Kasumi-1 (cell line): ENCODE measurements around the gene NF1.
"Not testable (repeated sequence)": the region's sequence is repeated elsewhere in the genome, so short reads cannot be mapped to it uniquely, and the experiment has no call there.

ENCODE experiments used
- DNase-seq, 2 experiments: peaks; one replicate each; lab custom pipeline; 2025; lab: John Stamatoyannopoulos, UW

NF1 gene

DNA sequence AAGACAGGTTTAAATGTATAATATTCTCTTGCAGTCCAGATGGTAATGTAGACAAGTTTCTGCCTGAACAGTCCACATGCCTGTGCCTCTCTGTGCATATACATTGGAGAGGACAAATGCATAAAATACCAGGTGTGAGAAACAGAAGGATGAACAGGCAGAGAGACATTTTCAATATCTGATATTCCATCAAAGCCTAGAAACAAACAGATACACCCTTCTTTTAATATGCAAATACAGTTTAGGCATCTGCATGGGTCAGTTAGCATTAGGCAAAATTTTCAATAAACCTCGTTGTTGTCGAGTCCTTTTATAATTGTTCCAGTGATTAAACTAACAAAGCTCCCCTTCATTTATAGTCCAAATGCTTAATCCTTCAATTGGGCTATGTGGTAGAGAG is 201.4 kb downstream of the NF1 start:
- DNase-seq: no peak

DNA sequence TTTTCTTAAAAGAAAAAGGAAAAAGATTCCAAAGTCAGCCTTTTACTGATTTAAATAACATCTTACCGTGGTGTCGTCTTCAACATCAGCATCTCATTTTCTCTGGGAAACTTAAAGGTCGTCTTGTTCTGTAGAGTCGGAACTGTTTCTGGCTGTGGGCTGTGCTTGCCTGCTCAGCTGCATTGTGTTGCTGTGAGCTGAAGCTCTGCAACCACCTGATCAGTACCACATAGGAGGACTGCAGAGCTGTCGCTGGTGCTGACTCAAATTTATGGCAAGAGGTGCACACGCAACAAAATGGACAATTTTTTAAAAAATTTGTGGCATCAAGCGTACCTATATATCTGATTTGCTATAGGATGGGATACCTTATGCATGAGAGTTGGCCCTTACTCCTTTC is 202.3 kb downstream of the NF1 start, which contains the start of gene OMG:
OMG (minus strand) TSS at position 150 of the 400 bp plus-strand sequence. CDS start 908 bp downstream, outside the sequence.
- no peak for DNase-seq

DNA sequence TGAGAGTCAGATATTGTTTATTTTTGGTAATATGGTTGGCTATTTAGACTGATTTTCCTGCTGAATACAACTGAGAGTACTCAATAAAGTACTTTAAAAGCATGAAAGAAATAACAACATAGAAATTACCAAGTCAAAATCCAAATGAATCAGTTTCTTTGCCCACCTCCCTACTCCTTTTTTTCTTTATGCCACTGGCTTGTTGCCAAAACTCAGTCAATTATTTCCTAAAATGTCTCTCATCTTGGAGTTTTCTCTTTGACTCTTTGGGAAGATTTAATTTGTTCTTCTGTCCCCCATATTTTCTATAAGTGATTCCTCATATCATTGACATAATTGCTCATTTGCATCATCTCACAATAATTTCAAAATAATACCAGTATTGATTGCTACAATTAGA is 204.8 kb downstream of the NF1 start:
- DNase-seq: no peak

DNA sequence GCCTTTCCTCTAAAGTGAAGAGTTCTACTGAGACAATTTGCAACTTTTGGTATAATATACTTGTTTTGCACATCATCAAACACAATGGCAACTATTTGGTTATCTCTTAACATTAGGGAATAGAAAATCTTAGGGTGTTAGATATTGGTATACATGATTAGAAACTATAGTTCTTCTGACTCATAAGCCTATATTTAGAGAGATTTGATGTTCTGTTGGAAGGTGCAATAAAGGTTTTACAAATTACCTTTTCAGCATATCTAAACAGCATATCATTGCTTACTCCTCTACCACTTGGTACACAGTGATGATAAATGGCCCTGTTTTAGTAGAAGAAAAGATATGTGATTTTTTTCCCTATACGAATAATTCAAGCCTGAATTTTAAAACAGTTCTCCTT is 212.9 kb downstream of the NF1 start:
- no peak for DNase-seq

DNA sequence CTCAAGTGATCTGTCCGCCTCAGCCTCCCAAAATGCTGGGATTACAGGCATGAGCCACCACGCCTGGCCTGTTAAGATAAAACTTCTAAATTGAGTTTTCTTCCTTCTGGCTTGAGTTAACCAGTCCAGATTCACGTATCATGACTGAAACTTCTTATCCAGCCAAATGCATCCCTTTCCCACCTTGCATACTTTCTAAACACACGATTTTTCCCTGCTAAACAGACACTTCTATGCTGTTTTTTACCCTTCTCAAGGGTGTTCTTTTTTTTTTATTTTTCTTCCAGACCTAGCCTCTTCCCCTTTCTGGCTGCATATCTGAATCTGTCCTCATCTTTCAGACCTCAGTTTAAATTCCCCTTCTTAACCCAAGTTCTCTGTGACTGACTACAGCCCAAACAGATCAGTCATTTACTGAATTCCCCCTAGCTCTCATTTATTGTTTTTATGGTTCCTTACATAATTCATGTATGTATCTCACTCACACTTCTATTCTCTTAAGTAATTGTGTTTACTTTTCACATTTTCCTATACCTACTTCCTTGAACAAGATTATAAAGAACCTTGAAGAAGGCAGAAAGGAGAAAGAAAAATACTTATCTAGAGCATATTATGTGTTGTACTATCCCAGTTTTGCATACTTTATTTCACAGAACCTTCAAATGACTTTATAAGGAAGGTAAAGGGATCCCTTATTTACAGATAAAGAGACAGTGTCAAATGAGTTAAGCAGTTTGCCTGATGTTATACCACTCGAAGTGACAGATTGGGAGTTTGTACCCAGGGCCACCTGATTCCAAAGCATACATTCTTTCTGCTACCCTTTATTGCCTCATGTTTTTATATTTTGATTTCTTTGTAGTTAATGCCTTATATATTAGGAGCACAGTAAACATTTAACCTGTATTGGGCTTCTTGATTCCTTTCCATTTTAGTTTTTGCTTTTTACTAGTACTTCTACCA is 213.9 kb downstream of the NF1 start:
- DNase-seq: peak; percentile 64 to 70

DNA sequence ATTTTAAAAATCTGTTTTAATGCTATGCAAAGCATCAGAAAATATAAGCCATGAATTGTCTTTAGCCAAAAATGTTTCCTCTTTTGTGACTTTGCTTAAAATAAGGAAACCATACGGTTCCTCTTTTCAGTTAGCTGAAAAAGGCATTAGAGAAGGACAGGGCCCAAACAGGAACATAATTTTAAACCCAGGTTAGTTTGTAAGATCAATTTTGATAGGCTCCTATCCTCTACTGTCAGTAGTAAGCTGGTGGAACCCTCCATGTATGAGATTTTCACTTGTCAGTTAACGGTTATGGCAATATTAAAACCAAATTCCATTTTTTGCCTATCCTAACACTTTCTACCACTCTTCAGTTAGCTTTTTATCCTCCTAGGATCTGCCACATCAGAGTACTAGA is 214.8 kb downstream of the NF1 start:
- peak; percentile 95 to 98 for DNase-seq

DNA sequence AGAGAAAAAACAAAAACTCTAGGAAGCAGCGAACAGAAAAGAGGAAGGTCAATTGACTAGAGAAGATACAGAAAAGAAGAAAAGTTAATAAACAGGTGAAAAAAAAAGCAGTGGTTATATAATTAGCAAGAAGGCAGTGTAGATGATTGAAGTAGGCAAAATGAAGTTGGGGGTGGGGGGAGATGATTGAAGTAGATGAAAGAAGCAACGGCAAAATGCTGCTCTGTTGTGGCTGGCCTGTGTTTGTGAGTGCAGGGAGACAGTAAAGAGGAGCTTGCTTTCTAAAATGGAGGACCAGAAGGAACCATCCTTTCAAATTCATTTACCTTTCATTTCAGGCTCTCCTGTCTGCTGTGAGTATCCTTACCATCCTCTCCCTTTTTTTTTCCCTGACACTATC is 215.5 kb downstream of the NF1 start:
- DNase-seq: peak; percentile 49 to 55

DNA sequence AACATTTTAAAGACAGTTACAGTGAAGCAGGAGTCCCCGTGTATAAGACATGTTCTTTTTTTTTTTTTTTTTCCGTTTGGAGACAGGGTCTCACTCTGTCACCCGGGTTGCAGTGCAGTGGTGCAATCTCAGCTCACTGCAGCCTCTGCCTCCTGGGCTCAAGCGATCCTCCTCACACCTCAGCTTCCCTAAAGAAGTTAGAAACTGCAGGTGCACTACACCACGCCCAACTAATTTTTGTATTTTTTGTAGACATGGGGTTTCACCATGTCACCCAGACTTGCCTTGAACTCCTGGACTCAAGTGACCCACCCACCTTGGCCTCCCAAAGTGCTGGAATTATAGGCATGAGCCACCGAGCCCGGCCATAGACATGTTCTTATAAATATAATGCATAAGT is 216.1 kb downstream of the NF1 start:
- no peak for DNase-seq

DNA sequence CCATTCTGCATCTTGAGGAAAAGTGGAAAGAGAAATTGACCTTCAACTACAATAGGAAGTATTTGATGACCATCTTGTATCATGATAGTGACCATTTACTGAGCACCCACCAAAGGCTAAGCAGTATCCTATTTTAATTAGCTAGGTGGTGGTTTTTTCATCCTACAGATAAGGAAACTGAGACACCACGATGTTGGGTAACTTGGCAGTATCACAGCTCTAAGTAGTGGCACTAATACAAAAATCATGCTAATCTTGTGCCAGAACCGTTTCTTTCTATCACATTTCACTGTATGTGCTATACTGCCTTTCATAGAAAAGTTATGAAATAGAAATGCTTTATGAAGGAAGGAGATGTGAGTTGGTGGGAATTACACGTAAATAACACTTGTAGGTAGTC is 216.7 kb downstream of the NF1 start:
- DNase-seq: no peak

DNA sequence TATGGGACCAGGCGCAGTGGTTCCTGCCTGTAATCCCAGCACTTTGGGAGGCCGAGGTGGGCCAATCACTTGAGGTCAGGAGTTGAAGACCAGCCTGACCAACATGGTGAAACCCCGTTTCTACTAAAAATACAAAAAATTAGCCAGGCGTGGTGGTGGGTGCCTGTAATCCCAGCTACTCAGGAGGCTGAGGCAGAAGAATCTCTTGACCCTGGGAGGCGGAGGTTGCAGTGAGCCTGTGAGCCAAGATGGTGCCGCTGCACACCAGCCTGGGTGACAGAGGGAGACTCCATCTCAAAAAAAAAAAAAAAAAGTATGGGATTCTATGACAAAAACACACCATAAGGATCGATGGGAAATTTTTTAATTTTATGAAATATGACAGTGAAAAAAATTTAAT is 217.4 kb downstream of the NF1 start:
- DNase-seq: not testable (repeated sequence)

DNA sequence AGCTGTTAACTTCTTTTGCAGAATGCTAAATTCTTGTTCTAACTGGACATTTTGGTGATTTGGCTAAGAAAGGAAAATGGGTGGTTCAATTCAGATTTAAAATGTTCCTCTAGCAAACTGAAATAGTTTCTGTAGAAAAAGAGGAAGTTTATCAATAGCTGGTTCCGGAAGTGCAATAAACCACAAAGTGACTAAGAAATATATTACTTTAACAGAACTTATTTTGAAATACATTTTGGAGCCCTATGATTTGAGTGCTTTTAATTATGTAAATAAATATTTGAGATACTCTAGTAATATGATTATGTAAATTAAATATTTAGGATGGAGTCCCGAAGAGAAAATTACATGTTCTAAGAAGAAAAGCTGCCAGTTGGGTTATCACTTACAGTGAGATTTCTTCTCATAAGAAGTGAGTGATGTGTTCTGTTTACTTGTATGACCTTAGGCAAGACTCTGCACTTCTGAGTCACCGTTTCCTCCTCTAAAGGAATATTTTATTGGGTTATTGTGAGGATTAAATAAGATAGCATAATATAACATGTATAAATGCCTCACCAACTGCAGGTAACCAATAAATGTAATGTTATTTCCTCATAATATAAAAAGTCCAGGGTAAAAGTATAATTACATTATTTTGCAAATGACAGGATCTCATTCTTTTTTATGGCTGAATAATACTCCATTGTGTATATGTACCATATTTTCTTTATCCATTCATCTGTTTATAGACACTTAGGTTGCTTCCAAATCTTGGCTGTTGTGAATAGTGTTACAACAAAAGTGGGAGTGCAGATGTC is 219.4 kb downstream of the NF1 start, which contains the start of gene EVI2B:
EVI2B (minus strand) TSS at position 73 of the 800 bp plus-strand sequence. CDS start 8,445 bp downstream, outside the sequence.
- DNase-seq: peak; percentile 96 to 97

DNA sequence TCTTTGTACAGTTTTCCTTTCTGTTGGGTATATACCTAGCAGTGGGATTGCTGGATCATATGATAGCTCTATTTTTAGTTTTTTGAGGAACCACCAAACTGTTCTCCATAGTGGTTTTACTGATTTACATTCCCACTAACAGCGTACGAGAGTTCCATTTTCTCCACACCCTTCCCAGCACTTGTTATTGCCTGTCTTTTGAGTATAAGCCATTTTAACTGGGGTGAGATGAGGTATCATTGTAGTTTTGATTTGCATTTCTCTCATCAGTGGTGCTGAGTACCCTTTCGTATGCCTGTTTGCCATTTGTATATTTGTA is 220.0 kb downstream of the NF1 start:
- no peak for DNase-seq

DNA sequence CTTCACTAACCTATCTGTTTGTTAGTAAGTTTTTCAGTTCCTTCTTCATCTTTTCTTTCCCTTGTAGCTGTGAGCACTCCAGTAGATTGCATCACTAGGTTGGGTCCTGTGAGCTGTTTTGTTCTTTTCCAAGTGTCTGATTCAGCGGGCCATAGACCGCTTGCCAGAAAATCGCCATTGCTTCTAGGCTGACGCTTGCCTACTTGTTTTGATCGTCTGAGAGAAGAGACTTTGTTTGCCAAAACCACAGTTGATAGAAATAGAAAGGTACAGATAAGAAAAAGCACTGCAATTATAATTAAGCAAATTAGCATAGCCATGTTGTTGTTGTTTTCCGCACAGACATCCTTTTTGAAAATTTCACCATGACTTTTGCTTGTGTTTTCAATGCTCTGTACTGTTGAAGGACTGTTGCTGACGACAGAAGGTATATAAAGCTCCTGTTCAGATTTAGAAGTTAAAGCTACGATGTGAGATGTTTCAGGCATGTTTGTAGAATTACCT is 223.6 kb downstream of the NF1 start:
- peak; percentile 54 to 60 for DNase-seq

DNA sequence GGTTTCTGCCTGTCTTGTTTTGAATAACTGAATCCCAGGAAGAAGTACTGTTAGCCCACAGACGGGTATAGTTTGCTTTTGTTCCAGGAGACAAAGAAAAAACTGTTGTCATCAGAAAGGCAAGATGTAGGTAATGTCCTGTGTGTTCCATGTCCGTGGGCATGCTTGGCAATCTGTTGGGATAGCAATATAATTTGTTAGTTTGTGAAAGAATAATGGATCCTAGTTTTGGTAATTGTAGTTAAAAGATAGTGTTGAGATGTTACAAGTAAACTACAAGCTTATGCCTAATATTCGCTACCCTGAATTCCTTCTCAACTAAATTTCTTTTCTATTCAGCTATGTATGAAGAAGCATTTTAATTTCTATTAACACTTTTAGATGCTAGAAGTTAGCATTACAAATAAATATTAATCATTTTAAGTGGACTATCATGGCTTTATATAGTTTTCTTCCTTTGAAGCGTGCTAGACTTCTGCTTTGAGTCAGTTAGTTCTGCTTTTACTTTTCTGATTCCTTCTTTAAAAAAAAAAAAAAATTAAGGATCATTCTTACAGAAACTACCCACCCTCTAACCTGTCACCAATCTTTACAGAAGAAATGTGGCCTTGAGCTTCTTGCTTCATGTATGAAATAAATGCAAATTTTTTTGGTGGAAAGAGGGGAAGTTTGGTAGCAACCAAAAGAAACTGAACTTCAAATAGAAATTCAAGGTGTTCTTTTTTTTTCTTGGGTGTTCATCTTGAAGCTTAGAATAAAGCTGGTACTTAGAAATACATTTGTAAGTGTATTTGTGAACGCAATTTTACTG is 224.3 kb downstream of the NF1 start:
- DNase-seq: peak; percentile 52 to 76

DNA sequence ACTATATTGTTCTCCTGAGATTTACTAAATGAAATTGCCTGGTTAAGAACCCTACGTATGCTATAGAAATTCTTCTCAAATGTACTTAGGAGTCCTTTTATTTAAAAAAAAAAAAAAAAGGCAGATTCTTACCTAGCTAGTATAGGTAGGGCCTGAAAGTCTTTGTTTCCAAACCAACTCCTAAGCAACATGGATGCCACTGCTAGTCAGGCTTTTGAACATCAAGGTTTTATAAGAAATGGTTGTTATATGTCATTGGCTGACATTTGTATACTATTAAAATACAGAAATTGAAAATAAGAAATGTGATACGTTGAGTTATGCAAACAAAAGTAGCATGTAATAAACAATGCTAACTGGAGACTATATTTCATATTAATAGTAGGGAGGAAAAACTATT is 225.5 kb downstream of the NF1 start:
- peak; percentile 30 to 52 for DNase-seq

DNA sequence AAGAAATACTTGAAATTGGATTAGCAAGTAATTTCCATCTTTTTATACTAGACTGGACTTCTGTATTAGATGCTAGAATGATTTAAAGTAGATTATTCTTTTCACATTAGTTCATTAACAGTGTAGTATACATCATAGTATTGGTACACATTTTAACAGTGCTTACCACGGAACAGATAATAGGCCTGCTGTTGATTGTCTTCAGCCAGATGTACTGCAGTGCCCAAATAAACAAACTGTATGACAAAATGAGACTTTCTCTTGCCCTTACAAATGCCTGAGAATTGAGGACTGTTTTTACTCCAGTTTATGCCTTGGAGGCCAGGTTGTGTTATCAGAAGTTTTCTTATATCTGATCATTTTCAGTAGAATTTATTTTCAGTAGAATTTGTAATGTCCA is 226.0 kb downstream of the NF1 start:
- DNase-seq: peak; percentile 18 to 32

DNA sequence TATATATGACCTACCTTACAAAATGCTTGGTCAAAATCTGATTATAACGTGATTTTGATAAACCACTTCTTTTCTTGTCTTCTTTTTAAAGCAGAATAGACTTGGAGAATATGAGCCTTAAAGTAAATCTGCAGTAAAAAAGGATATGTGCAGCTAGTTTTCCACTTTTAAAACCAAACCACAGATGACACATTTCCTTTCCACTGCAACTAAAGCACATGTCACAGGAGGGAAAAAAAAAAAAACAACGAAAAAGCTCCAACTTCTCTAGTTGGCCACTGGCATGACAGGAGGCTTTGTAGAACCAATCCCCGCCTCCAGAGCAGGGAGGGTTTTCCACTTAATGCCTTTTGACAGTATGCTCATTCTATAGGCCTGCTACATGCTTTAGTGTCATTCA is 226.7 kb downstream of the NF1 start, which contains the start of gene EVI2A:
EVI2A (minus strand) TSS at position 142 of the 400 bp plus-strand sequence. CDS start 2,609 bp downstream, outside the sequence.
- peak; percentile 95 to 98 for DNase-seq

DNA sequence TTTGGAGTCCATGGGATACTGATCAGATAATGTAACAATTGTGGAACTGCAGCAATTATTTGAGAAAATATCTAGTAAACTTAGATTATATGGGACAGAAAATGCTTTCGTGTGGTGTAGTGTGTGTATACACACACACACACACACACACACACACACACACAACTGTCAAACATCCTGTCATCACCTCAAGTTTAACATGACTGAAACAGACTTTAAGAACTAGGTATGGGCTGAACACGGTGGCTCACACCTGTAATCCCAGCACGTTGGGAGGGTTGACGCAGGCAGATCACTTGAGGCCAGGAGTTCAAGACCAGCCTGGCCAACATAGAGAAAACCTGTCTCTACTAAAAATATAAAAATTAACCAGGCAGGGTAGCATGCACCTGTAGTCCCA is 227.2 kb downstream of the NF1 start:
- DNase-seq: no peak

DNA sequence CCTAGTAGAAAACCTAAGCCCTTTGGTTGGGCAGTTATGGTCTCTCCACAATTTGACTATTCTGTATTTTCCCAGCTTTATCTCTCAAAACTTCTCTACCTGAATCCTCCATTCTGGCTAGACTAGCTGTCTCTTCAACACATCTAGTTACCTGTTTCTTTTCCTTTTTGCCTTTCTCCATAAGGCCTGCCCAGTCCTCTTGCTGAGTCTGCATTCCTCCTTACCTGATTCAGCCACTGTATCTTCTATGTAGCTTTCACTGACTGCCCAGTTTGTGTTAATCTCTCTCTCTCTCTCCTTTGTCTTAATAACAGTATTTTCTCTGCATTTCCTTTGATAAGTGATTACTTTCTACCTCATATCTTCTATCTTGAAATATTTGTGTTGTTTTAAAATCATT is 228.8 kb downstream of the NF1 start:
- no peak for DNase-seq

DNA sequence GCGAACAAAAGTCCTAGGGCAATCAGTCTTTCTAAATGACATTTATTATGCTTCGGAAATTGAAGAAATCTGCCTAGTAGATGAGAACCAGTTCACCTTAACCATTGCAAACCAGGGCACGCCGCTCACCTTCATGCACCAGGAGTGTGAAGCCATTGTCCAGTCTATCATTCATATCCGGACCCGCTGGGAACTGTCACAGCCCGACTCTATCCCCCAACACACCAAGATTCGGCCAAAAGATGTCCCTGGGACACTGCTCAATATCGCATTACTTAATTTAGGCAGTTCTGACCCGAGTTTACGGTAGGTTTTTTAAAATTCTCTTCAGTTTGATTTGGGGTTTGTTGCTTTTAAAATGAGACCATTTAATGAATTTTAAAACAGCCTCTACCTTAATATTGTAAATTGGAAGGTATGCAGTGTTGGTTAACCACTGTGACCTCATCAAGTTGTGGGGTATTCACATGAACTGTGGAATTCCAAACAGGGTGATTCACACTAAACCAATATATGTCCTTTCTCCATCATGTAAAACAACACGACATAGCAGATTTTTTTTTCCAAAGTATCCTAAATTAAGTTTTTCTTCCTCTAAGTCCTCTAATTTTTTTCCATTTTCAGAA is 232.9 kb downstream of the NF1 start:
- DNase-seq: no peak

DNA sequence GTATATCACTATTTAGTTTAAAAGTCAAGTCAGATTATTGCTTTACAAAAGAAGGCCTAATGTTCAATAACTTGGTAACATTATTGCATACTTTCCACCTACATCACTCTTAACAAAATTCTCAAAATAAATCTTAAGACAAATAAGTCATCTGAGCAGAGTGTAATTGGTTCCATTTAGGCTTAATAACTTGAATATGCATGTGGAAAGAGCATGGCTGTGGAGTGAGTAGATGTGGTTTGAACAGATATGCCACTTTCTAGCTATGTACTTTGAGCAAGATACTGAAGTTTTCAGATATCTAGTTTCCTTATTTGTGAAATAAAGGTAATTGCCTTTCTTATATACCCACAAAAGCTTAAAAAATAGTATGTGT is 233.4 kb downstream of the NF1 start:
- DNase-seq: no peak
